Measurements from ENCODE around the gene KLKB1.
"Not testable (repeated sequence)": the region's sequence is repeated elsewhere in the genome, so short reads cannot be mapped to it uniquely, and the experiment has no call there.

KLKB1 gene

GRCh38 chr4:186265683-186266652 lies 38.7 kb downstream of the KLKB1 start, which contains the start of gene F11:
Gene F11 (plus strand): TSS chr4:186266189. CDS start chr4:186267137, 948 bp downstream.
- DNase-seq, result no peak

- DNase-seq, result no peak
Observed at GRCh38 chr4:186266729-186267456, 39.6 kb downstream of the KLKB1 start.

- DNase-seq, result no peak
Observed at GRCh38 chr4:186271081-186271678, 43.9 kb downstream of the KLKB1 start.

GRCh38 chr4:186272699-186273391 lies 45.5 kb downstream of the KLKB1 start:
- DNase-seq, result no peak

- DNase-seq, result not testable (repeated sequence)
Observed at GRCh38 chr4:186273392-186273789, 46.1 kb downstream of the KLKB1 start.

- no peak for DNase-seq
Observed at GRCh38 chr4:186283311-186283710, 56.0 kb downstream of the KLKB1 start.

- DNase-seq, result no peak
Observed at GRCh38 chr4:186285147-186285546, 57.8 kb downstream of the KLKB1 start.

GRCh38 chr4:186286581-186286980 lies 59.3 kb downstream of the KLKB1 start:
- DNase-seq, result no peak

- DNase-seq, result no peak
Observed at GRCh38 chr4:186291256-186291890, 64.1 kb downstream of the KLKB1 start.

GRCh38 chr4:186294160-186294559 lies 66.9 kb downstream of the KLKB1 start:
- no peak for DNase-seq

- no peak for DNase-seq
Observed at GRCh38 chr4:186296481-186296880, 69.2 kb downstream of the KLKB1 start.

GRCh38 chr4:186297013-186297645 lies 69.8 kb downstream of the KLKB1 start:
- DNase-seq, result peak; percentile 16

GRCh38 chr4:186298031-186298647 lies 70.8 kb downstream of the KLKB1 start:
- DNase-seq, result no peak

GRCh38 chr4:186299291-186299690 lies 72.0 kb downstream of the KLKB1 start:
- no peak for DNase-seq

- no peak for DNase-seq
Observed at GRCh38 chr4:186300659-186301390, 73.5 kb downstream of the KLKB1 start.

GRCh38 chr4:186304216-186304615 lies 76.9 kb downstream of the KLKB1 start:
- no peak for DNase-seq

- no peak for DNase-seq
Observed at GRCh38 chr4:186304866-186305505, 77.7 kb downstream of the KLKB1 start.

GRCh38 chr4:186307497-186307896 lies 80.2 kb downstream of the KLKB1 start:
- no peak for DNase-seq

GRCh38 chr4:186307916-186308315 lies 80.6 kb downstream of the KLKB1 start:
- DNase-seq, result no peak
